ENCODE measurements around the gene SLC4A9. TPM values are rescaled to one million over a fixed set of nuclear protein-coding genes. Genes with fewer than 3 reads are reported as not detected.

SLC4A9 gene
- total and polyA plus RNA-seq, 2 donors (not counting 3 experiments of a cell fraction or from before 2014, with no cell fraction given), result not detected

DNA sequence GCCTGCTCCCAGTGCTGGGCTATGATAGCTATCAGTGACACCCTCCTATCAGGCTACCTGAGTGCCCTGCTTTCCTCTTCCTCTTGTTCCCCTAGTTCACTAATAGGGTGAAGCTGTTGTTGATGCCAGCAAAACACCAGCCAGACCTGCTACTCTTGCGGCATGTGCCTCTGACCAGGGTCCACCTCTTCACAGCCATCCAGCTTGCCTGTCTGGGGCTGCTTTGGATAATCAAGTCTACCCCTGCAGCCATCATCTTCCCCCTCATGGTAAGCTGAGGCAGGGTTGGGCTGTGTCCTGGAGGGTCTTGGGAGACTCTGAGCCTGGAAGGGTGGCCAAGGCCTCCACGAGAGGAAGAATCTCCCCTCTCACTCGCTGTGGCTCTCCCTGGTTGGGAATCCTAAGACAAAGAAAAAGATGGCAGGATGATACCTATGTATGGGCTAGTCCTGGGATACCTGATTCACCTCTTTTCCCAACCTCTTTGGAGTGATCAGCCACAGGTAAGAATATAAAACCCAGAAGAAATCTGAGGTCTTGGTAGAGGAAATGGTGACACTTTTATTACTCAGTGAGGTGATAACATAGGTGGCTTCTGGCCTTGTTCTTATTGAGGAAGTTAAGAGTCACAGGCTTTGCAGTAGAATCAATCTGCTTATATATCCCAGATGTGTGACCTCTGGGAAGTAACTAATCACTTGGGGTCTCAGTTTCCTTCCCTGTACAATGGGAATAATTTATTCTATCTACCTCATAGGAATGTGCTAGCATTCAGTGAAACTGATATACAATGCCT is 11.6 kb downstream of the SLC4A9 start:
- Histone ChIP-seq H3K4me2 (ENCODE audit: insufficient read depth, low read length) (no peak overlapping the region), H3K9me3 (replicated peaks; ENCODE audit: control insufficient read depth, insufficient read depth, low read length) (no peaks in the 10 kb centered on the region), H3K36me3 (ENCODE audit: control insufficient read depth in 2 of 2, extremely low read depth in 1 of 2, insufficient read depth in 2 of 2, low read length in 2 of 2) (no peaks in the 10 kb centered on the region), H3K27ac (ENCODE audit: insufficient read depth, low read depth, low read length) (no peak overlapping the region), H3K9ac (replicated peaks; ENCODE audit: extremely low read depth, insufficient read depth, low read length) (no peak overlapping the region), H3K4me3 (replicated peaks in 1 of 3; ENCODE audit: insufficient read depth in 1 of 3, low read depth in 1 of 3, low read length in 3 of 3) (no peak overlapping the region), H4K20me1 (replicated peaks; ENCODE audit: control insufficient read depth, extremely low read depth, insufficient read depth, low read length) (no peaks in the 10 kb centered on the region), H3K79me2 (ENCODE audit: control insufficient read depth, insufficient read depth, low read length) (no peaks in the 10 kb centered on the region), H3K4me1 (ENCODE audit: control insufficient read depth, extremely low read depth, insufficient read depth, low read length) (peaks cover 13% of the 10 kb centered on the region), H2AFZ (ENCODE audit: low read depth, low read length) (no peak overlapping the region), H3K9me1 (replicated peaks; ENCODE audit: control insufficient read depth, extremely low read depth, insufficient read depth, low read length) (no peaks in the 10 kb centered on the region), H3K27me3 (ENCODE audit: control insufficient read depth in 2 of 2, insufficient read depth in 2 of 2, low read length in 2 of 2) (no peaks in the 10 kb centered on the region)
- CTCF ChIA-PET, result interaction anchor here (1.5 to 3.4 kb wide), 17 partner anchors 8 to 354 kb away, joined by 3 to 47 read pairs (median 12); partner anchors contain the start of genes ANKHD1, HARS1, HARS2 and IK
- TF ChIP-seq MYC (IDR thresholded peaks at IDR 0.05; ENCODE audit: low read depth, low read length), result no peak
- TF ChIP-seq, protein P1, sequence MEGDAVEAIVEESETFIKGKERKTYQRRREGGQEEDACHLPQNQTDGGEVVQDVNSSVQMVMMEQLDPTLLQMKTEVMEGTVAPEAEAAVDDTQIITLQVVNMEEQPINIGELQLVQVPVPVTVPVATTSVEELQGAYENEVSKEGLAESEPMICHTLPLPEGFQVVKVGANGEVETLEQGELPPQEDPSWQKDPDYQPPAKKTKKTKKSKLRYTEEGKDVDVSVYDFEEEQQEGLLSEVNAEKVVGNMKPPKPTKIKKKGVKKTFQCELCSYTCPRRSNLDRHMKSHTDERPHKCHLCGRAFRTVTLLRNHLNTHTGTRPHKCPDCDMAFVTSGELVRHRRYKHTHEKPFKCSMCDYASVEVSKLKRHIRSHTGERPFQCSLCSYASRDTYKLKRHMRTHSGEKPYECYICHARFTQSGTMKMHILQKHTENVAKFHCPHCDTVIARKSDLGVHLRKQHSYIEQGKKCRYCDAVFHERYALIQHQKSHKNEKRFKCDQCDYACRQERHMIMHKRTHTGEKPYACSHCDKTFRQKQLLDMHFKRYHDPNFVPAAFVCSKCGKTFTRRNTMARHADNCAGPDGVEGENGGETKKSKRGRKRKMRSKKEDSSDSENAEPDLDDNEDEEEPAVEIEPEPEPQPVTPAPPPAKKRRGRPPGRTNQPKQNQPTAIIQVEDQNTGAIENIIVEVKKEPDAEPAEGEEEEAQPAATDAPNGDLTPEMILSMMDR (IDR thresholded peaks at IDR 0.05; ENCODE audit: extremely low read depth in 1 of 2, insufficient read depth in 1 of 2, low read depth in 1 of 2, low read length in 2 of 2), result no peak
- no peak for TF ChIP-seq POLR2A (IDR thresholded peaks at IDR 0.05; ENCODE audit: low read depth, low read length)
- TF ChIP-seq, protein P2, sequence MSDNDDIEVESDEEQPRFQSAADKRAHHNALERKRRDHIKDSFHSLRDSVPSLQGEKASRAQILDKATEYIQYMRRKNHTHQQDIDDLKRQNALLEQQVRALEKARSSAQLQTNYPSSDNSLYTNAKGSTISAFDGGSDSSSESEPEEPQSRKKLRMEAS (IDR thresholded peaks at IDR 0.05; ENCODE audit: insufficient read depth, insufficient read length), result no peak
- no peak for TF ChIP-seq FOS (IDR thresholded peaks at IDR 0.05; ENCODE audit: borderline replicate concordance, insufficient read depth, low read length)
- TF ChIP-seq EZH2 (IDR thresholded peaks at IDR 0.05; ENCODE audit: borderline replicate concordance, low read depth, low read length, severe bottlenecking), result no peak
- no peak for TF ChIP-seq POLR2AphosphoS5 (IDR thresholded peaks at IDR 0.05; ENCODE audit: insufficient read depth, low read depth, low read length)
- no peak for TF ChIP-seq GATA2 (IDR thresholded peaks at IDR 0.05; ENCODE audit: insufficient read depth, insufficient read length, low read depth, low read length)
- TF ChIP-seq JUN (IDR thresholded peaks at IDR 0.05; ENCODE audit: borderline replicate concordance, insufficient read depth, insufficient read length, low read depth), result no peak
- FAIRE-seq, result no peak
- no peak for DNase-seq (ENCODE audit: low read depth, low spot score)
- BruUV-seq (replicated peaks), result no TSS peak
- dilution Hi-C loops (cut with MboI; ENCODE audit: extremely low pct_ligation_motif_present, low sequenced_read_pairs), result no loop called here
- intact Hi-C loops (cut with micrococcal nuclease), result loop anchor here (2.0 kb wide), 2 partner anchors 29 to 175 kb away; partner anchors contain the start of genes ANKHD1 and EIF4EBP3
- POLR2A ChIA-PET, result no interaction called here
